Measurements from ENCODE around the gene PGLYRP1. TPM values are rescaled to one million over a fixed set of nuclear protein-coding genes. Genes with fewer than 3 reads are reported as not detected.

The PGLYRP1 gene
- total RNA-seq, 5 donors from 2014 or later (not counting 1 experiment from before 2014, with no cell fraction given): not detected

Other genes with a start within 250 kb of the PGLYRP1 start
- gene DMPK, start 240.6 kb downstream of the PGLYRP1 start, total RNA-seq: 10 to 100 TPM; 31.4 to 46.4 (median 36.9) TPM
- gene DMWD, start 230.2 kb downstream of the PGLYRP1 start, total RNA-seq: 10 to 100 TPM; 28.4 to 53.3 (median 44.6) TPM
- gene RSPH6A, start 207.7 kb downstream of the PGLYRP1 start, total RNA-seq: under 1 TPM; 0.20 to 0.47 (median 0.38) TPM
- 100 to 1,000 TPM in 1 of 5 donors, 10 to 100 TPM in 4; 89.7 to 102 (median 94.7) TPM for gene SYMPK, start 159.9 kb downstream of the PGLYRP1 start, total RNA-seq
- gene FOXA3, start 158.7 kb downstream of the PGLYRP1 start, total RNA-seq: under 1 TPM in 1 of 5 donors, not detected in 4; 0.16 TPM
- gene IRF2BP1, start 136.9 kb downstream of the PGLYRP1 start, total RNA-seq: 10 to 100 TPM; 22.7 to 42.3 (median 38.0) TPM
- 10 to 100 TPM in 3 of 5 donors, 1 to 10 TPM in 2; 7.3 to 17.5 (median 16.9) TPM for gene MYPOP, start 120.4 kb downstream of the PGLYRP1 start, total RNA-seq
- gene NANOS2, start 108.3 kb downstream of the PGLYRP1 start, total RNA-seq: not detected
- under 1 TPM in 1 of 5 donors, not detected in 4; 0.03 TPM for gene NOVA2, start 49.2 kb downstream of the PGLYRP1 start, total RNA-seq
- gene CCDC61, start 27.6 kb downstream of the PGLYRP1 start, total RNA-seq: 10 to 100 TPM; 18.3 to 42.9 (median 39.4) TPM
- gene IGFL4, start 17.9 kb upstream of the PGLYRP1 start, total RNA-seq: not detected
- gene IGFL3, start 101.6 kb upstream of the PGLYRP1 start, total RNA-seq: not detected
- under 1 TPM in 1 of 5 donors, not detected in 4; 0.32 TPM for gene IGFL2, start 125.2 kb upstream of the PGLYRP1 start, total RNA-seq
- gene IGFL1, start 206.7 kb upstream of the PGLYRP1 start, total RNA-seq: not detected

Data from T-cell (primary cell).